Hippocampal formation (tissue), 2 donors: Measurements from ENCODE around the gene SSX4B.
"Not testable (repeated sequence)": the region's sequence is repeated elsewhere in the genome, so short reads cannot be mapped to it uniquely, and the experiment has no call there.

Experiments
- DNase-seq, 2 donors: peaks; one replicate each; lab custom pipeline; 2025; lab: John Stamatoyannopoulos, UW

The SSX4B gene

DNA sequence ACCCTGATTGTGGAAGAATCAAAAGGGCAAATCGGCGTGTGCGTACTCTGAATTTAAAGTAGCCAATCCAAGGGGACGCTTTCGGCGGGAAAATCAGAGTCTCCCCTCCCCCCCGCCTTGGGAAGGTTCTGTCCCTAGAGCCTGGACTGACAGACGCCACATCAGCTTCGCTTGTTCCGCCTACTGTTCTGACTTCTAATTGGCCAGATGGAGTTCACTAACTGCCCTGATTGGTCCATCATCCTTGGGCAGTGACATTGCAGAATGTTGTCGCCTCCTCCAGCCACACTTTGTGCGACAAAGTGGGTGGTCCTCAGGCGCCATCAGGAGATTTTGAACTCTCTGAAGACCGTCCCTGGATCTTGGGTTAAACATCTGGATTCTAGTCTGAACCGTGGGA is at the start of gene SSX4B:
TSS of gene SSX4B (minus strand) at position 101 of the 400 bp plus-strand sequence. CDS start 588 bp downstream, outside the sequence.
- DNase-seq: not testable (repeated sequence)

GRCh38 chrX:48460606-48461005 is 48.8 kb upstream of the SSX4B start:
- DNase-seq: no peak

DNA sequence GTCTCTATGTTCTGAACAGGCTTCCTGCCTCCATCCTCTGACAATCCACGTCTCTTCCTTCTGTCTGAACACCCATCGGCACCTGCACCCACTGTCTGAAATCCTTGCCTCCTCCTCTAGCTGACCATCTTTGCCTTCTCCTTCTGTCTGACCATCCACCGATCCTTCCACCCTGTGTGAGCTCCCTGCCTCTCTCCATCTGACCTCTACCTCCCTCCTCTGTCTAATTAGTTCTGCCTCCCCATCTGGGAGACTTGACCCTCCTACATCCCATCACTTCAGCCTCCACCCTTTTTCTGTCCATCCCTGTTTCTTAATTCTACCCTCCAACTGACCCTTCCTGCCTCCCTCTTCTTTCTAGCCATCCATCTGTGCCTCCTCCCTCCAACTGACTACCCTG is 48.3 kb upstream of the SSX4B start:
- DNase-seq: no peak

DNA sequence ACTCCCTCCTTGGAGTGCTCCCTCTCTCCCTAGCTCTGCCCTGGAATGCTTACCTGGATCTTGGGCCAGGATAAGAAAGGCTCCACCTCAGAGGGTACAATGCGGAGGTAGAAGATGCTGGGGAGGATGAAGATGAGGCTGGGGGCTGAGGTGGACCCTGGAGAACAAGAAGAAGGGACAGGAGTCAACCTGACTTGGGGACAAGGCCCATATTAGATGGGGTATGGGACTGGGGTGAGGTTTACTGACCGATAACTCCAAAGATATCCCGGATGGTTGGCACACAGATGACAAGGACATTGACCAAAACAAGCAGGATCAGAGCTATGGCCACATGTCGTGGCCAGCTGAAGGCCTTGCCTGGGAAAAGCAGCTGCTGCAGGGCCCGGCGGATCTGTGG is 47.7 kb upstream of the SSX4B start:
- DNase-seq: no peak

- DNase-seq: no peak
Observed at GRCh38 chrX:48458711-48459110, 47.0 kb upstream of the SSX4B start.

- no peak for DNase-seq
Observed at GRCh38 chrX:48456628-48457331, 45.0 kb upstream of the SSX4B start.

DNA sequence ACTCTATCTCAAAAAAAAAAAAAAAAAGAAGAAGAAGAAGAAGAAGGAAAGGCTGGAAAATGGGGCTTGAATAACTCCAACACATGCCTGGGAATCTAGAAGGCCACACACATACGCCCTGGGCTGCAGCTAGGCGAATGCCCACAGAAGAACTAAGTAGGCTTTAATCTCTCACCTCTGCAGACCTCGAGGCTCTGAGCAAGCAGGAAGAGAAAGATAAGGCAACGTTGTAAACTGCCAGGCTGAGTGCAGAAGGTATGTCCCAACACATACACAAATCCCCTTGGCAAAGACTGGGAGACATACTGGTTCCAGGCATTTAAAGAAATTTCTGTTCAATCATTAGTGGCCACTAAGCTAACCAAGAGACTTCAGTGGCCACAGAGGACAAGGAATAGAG is 39.9 kb upstream of the SSX4B start:
- no peak for DNase-seq

DNA sequence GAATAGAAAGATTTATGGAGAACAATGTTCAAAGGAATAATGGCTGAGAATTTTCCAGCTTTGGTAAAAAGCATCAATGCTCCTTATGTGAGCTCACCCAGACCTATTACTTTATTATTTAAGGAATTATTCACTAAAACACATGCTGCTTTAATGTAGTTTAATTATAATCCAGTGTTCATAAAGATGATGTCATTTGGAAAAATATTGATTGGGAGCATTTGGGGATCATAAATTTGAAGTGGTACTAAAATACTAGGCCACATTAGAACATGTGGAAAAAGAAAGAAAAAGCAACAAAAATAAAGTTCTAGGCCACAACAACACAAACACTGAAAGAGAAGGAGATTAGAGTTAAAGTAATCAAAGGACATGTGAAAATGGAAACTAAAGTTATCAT is 38.3 kb upstream of the SSX4B start:
- no peak for DNase-seq

DNA sequence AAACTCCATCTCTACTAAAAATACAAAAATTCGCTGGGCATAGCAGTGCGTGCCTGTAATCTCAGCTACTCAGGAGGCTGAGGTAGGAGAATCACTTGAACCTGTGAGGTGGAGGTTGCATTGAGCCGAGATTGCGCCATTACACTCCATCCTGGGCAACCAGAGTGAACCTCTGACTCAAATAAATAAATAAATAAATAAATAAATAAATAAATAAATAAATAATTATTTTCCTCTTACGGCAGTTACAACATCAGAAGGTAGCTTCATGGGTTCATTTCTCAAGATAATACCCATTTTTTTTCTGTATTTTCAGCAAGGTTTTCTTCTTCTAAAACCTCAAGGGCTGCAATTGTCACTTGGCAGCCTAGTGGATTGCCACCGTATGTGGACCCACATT is 35.4 kb upstream of the SSX4B start:
- not testable (repeated sequence) for DNase-seq

GRCh38 chrX:48433713-48434112 is 22.0 kb upstream of the SSX4B start:
- DNase-seq: not testable (repeated sequence)

DNA sequence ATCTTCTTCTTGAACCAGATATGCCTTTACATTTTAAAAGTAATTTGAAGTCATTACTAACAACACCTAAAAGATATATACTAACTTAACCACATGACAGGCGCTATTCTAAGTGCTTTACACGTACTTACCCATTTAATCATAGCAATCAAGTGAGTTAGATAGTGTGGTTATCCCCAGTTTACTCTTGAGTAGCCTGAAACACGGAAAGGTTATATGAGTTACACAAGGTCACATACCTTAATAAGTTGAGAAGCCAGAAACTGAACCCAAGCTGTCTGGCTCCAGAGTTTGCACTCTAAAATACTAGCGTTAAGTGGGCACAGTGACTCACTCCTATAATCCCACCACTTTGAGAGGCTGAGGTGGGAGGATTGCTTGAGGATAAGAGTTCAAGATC is 18.4 kb upstream of the SSX4B start:
- not testable (repeated sequence) for DNase-seq

- not testable (repeated sequence) for DNase-seq
Observed at GRCh38 chrX:48429606-48430005, 17.8 kb upstream of the SSX4B start.

DNA sequence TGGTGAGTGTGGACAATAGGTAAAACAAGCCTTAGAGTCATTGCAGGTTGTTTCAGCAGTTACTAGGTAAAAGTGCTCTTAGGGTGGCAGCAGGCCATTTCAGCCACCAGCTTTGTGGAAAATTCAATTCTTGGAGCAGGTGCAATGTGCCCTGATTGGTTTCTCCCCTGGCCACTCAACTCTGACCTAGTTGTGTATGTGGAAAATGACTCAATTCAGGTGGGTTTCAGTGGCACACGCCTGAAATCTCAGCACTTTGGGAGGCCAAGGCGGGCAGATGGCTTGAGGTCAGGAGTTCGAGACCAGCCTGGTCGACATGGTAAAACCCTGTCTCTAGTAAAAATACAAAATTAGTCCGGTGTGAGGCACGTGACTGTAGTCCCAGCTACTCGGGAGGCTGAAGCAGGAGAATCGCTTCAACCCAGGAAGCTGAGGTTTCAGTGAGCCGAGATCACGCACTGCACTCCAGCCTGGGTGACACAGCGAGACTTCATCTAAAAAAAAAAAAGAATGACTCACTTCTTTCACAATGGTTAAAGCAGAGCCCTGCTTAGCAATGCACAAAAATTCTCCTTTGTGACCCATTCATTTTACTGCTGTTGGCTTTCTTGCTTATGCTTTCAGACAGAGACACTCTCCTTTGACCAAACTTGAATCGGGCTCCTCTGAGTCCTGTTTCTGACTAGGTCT is 15.4 kb upstream of the SSX4B start:
- not testable (repeated sequence) for DNase-seq

DNA sequence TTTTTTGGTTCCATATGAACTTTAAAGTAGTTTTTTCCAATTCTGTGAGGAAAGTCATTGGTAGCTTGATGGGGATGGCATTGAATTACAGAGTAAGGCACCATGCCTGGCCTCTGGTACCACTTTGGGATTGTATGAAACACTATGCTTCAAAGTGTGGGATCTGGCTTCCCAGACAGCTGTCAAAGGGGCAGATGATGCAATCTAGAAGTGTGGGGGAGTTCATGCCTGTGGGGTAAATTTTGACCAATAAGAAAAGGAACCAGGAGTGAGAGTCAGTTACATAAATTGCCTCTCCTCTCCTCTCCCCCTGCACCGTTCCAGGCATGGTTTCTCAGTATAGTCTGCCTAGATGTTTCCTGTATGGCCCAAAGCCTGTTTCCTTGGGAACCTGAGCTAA is 13.9 kb downstream of the SSX4B start:
- DNase-seq: not testable (repeated sequence)

DNA sequence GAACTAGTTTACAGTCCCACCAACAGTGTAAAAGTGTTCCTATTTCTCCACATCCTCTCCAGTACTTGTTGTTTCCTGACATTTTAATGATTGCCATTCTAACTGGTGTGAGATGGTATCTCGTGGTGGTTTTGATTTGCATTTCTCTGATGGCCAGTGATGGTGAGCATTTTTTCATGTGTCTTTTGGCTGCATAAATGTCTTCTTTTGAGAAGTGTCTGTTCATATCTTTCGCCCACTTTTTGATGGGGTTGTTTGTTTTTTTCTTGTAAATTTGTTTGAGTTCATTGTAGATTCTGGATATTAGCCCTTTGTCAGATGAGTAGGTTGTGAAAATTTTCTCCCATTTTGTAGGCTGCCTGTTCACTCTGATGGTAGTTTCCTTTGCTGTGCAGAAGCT is 14.8 kb downstream of the SSX4B start:
- DNase-seq: not testable (repeated sequence)

GRCh38 chrX:48383239-48383638 is 28.5 kb downstream of the SSX4B start, which contains the start of gene SSX4:
Gene SSX4 (plus strand): TSS chrX:48383539. CDS start chrX:48384054, 515 bp downstream.
- not testable (repeated sequence) for DNase-seq

DNA sequence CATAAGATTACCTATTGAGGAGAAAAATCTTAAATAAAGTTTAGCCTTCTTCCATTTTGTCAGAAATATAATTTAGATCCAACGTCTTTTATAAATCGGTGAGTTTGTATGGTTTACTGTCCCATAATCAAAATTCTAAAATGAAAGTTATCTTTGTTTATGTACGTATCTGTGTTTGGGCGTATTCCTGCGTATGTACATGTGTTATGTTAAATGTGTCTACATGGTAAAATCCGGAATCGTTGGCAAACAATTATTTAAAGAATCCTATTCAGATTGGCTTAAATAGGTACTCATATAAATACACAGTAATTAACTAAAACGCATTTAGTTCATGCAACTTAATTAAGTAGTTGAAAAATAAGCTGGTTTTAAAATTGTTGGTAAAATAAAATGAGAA is 41.4 kb downstream of the SSX4B start:
- DNase-seq: not testable (repeated sequence)

DNA sequence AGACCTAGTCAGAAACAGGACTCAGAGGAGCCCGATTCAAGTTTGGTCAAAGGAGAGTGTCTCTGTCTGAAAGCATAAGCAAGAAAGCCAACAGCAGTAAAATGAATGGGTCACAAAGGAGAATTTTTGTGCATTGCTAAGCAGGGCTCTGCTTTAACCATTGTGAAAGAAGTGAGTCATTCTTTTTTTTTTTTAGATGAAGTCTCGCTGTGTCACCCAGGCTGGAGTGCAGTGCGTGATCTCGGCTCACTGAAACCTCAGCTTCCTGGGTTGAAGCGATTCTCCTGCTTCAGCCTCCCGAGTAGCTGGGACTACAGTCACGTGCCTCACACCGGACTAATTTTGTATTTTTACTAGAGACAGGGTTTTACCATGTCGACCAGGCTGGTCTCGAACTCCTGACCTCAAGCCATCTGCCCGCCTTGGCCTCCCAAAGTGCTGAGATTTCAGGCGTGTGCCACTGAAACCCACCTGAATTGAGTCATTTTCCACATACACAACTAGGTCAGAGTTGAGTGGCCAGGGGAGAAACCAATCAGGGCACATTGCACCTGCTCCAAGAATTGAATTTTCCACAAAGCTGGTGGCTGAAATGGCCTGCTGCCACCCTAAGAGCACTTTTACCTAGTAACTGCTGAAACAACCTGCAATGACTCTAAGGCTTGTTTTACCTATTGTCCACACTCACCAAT is 43.9 kb downstream of the SSX4B start:
- DNase-seq: not testable (repeated sequence)

GRCh38 chrX:48359281-48359680 is 52.5 kb downstream of the SSX4B start:
- DNase-seq: not testable (repeated sequence)

DNA sequence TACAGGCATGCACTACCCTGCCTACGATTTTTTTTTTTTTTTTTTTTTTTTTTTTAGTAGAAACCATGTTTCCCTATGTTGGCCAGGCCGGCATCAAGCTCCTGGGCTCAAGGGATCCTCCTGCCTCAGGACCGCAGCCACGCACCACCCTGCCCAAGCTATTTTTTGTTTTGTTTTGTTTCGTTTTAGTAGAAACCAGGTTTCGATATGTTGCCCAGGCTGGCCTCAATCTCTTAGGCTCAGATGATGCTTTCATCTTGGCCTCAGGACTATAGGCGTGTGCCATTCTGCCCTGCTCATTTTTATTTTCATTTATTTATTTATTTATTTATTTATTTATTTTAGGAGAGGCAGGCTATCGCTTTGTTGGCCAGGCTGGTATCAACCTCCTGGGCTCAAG is 54.1 kb downstream of the SSX4B start:
- DNase-seq: no peak

DNA sequence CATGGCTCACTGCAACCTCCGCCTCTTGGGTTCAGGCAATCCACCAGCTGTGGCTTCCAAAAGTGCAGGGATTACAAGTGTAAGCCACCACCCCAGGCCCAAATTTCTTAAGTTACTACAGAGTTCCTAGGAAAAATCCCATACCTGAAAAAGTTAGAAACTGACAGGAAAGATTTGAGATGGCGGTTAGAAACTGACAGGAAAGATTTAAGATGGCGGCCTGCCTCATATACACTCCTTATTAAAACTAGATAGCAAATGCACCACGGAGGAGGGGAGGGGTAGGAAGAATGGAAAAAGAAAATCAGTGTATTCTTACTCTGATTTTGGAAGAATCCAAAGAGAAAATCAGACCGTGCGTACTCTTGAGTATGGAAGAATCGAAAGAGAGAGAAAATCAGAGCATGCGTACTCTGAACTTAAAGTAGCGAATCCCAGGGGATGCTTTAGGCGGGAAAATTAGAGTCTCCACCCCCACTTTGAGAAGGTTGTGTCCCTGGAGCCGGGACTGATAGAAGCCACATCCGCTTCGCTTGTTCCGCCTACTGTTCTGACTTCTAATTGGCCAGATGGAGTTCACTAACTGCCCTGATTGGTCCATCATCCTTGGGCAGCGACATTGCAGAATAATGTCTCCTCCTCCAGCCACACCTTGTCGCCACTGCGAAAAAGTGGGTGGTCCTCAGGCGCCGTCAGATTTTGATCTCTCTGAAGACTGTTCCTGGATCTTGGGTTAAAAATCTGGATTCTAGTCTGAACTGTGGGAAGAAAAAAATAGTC is 55.3 kb downstream of the SSX4B start, which contains the start of gene SSX3:
TSS of gene SSX3 (minus strand) at position 389 of the 780 bp plus-strand sequence. CDS start 1,454 bp downstream, outside the sequence.
- not testable (repeated sequence) for DNase-seq
